BJ (cell line): ENCODE data around the gene SIGLEC1. TPM values are rescaled to one million over a fixed set of nuclear protein-coding genes. Genes with fewer than 3 reads are reported as not detected.

Source experiments
- CTCF ChIA-PET: fragments of 350-600 bp; formaldehyde crosslinking; extraction: SDS; loops from one replicate; lab custom pipeline; 2021; ENCODE audit warnings: antibody characterized with exemption, inconsistent platforms; lab: Yijun Ruan, JAX
- POLR2A ChIA-PET: fragments of 300-600 bp; sonication (Branson Sonifier 250); formaldehyde crosslinking; extraction: SDS; loops from one replicate; lab custom pipeline; 2021; ENCODE audit warnings: antibody characterized with exemption; lab: Charles Lee
- DNase-seq: peaks from one replicate; pipeline ENCODE4 v3.0.0-alpha.2; 2011; ENCODE audit warnings: low read depth
- H3K27me3 ChIP-seq: 2 replicates; pipeline ENCODE4 v1.6.0; 2011; ENCODE audit warnings: low read length; ENCODE audit not compliant: control insufficient read depth, insufficient read depth
- H3K36me3 ChIP-seq: 2 replicates; pipeline ENCODE4 v1.5.1; 2011; ENCODE audit warnings: low read length; ENCODE audit not compliant: control insufficient read depth, insufficient read depth
- H3K4me3 ChIP-seq: 2 replicates; pipeline ENCODE4 v1.5.1; 2011; ENCODE audit warnings: low read depth, mild to moderate bottlenecking, control low read depth, low read length
- CTCF ChIP-seq: IDR thresholded peaks from 2 replicates; pipeline ENCODE4 v1.5.1; 2011; ENCODE audit warnings: low read depth, mild to moderate bottlenecking, control low read depth, inconsistent platforms, low read length, moderate library complexity; ENCODE audit not compliant: insufficient read depth
- polyA plus RNA-seq: library from polyadenylated mRNA; depleted of rRNA; stranded (reverse); fragments of >200 nt; gene quantifications from 2 replicates; pipeline ENCODE4 v1.2.3, GENCODE V29; 2011

SIGLEC1 gene
- polyA plus RNA-seq, 1 experiment = not detected

DNA sequence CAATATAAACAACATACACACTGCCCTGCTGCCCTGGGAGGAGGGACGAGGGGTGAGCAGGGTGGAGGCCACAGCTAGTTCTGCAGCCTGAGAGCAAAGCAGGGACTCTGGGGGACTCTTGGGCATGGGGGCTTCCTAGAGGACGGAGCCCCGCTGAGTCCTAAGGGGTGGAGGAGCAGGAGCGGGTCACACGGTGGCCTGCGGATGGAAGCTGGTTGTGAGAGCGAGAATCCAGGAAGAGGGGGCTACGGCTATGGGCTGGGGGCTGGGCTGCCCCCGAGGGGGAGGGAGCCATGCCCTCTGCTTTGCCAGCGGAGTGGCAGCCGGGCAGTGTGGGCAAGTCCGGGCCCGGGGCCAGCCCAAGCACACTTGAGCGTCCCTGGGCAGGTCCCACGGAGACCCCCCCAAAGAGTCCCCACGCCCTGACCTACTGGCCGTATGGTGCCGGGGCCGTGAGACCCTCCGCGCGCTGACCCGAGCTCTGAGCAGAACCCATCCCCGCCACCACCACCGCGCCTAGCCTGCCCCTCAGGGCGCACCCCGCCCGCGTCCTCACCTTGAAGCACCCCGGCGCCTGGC, 31.0 kb downstream of the SIGLEC1 start:
- POLR2A ChIA-PET = no interaction called here

DNA sequence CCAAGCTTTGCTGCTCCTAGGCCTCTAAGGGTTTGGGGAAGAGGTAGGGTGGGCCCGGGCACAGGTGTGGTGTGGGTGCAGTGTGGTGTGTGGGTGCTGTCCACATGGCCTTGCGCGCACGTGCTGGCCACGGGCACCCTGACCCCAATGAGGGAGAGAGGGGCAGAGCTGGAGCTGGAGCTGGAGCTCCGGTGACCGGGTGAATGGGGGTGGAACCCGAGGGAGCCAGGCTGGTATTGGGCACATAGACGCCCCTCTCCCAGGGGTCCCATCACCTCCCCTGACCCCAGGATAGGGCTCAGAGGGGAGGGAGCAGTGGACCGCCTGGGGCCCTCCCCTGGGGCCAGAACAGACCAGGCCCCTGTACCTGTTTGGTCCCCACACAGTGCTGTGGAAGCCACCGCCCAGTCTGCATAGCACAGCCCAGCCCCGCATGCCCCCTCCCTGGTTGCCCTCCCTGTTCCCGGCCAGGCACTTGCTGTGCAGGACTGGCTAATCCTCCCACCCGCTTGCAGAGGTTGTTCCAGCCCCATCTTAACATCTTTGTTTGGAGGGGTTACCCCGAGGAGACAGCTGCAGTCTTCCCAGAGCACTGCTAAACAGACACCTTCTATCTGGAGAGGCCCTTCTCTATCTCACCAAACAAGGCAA, 31.6 kb downstream of the SIGLEC1 start:
- DNase-seq = no peak
- POLR2A ChIA-PET = no interaction called here
- CTCF ChIA-PET = interaction anchor here (1.0 to 15.3 kb wide), 9 partner anchors 12 to 140 kb away, joined by 3 to 331 read pairs (median 4); partner anchors contain the start of genes AP5S1 and SIGLEC1
- H3K27me3 ChIP-seq = no peaks in the 10 kb centered on the region
- peaks cover 12% of the 10 kb centered on the region for H3K36me3 ChIP-seq
- TF ChIP-seq CTCF = no peak
- peak overlapping the region; percentile 85 for H3K4me3 ChIP-seq

More for the DNA sequence above, 31.0 kb downstream of the SIGLEC1 start:
- no peaks in the 10 kb centered on the region for H3K27me3 ChIP-seq
- DNase-seq = no peak
- TF ChIP-seq CTCF = no peak
- H3K36me3 ChIP-seq = peaks cover 8% of the 10 kb centered on the region; the same call in 1 of the 2 replicates
- peak overlapping the region; percentile 85 for H3K4me3 ChIP-seq
- CTCF ChIA-PET = interaction anchor here (1.0 to 15.3 kb wide), 4 partner anchors 14 to 139 kb away, joined by 3 to 331 read pairs (median 4); partner anchors contain the start of genes AP5S1 and SIGLEC1

GRCh38 chr20:3679749-3680700, 32.4 kb downstream of the SIGLEC1 start:
- H3K4me3 ChIP-seq = peak overlapping the region; percentile 85
- TF ChIP-seq CTCF = no peak
- ChIA-PET CTCF (interaction anchor here (1.0 to 15.3 kb wide), 8 partner anchors 11 to 140 kb away, joined by 3 to 331 read pairs (median 4); partner anchors contain the start of genes AP5S1 and SIGLEC1), POLR2A (interaction anchor here (1.2 kb wide), 1 partner anchor 28 kb away, joined by 13 read pairs; no protein-coding TSS in a partner anchor)
- DNase-seq = no peak
- H3K36me3 ChIP-seq = peaks cover 20% of the 10 kb centered on the region
- no peaks in the 10 kb centered on the region for H3K27me3 ChIP-seq

GRCh38 chr20:3678856-3679720, 33.3 kb downstream of the SIGLEC1 start:
- POLR2A ChIA-PET = interaction anchor here (0.6 to 1.8 kb wide), 3 partner anchors 8 to 117 kb away, joined by 3 to 13 read pairs (median 8); partner anchors contain the start of gene CDC25B
- peak overlapping the region; percentile 85 for H3K4me3 ChIP-seq

More at GRCh38 chr20:3678856-3679720, 33.3 kb downstream of the SIGLEC1 start:
- Histone ChIP-seq H3K27me3 (no peaks in the 10 kb centered on the region), H3K36me3 (peaks cover 28% of the 10 kb centered on the region)
- CTCF ChIA-PET = interaction anchor here (0.8 to 15.3 kb wide), 11 partner anchors 8 to 139 kb away, joined by 3 to 331 read pairs (median 11); partner anchors contain the start of genes SIGLEC1 and SPEF1
- DNase-seq = no peak
- TF ChIP-seq CTCF = no peak
